GM19351 (cell line): Measurements from ENCODE around the gene ARL14EP.

Experiments used
- ATAC-seq: cut with Tn5 transposase; IDR thresholded peaks from one replicate; pipeline ENCODE4 v1.9.1; 2021; ENCODE audit warnings: mild to moderate bottlenecking, moderate library complexity; ENCODE audit not compliant: unreplicated experiment

ARL14EP gene

GRCh38 chr11:30368394-30368793 lies 45.5 kb downstream of the ARL14EP start:
- ATAC-seq: no peak

GRCh38 chr11:30370164-30370563 lies 47.3 kb downstream of the ARL14EP start:
- no peak for ATAC-seq

GRCh38 chr11:30377347-30377746 lies 54.4 kb downstream of the ARL14EP start:
- no peak for ATAC-seq

GRCh38 chr11:30380846-30381245 lies 57.9 kb downstream of the ARL14EP start:
- no peak for ATAC-seq

- ATAC-seq: no peak
Observed at GRCh38 chr11:30381879-30382278, 59.0 kb downstream of the ARL14EP start.
